ENCODE results near the gene GABRR1.

Gene GABRR1

GRCh38 chr6:89183294-89183693 lies 33.9 kb downstream of the GABRR1 start:
- no peak overlapping the region for H3K4me2 ChIP-seq (ENCODE audit: low read length)
- no peaks in the 10 kb centered on the region for H3K79me2 ChIP-seq (ENCODE audit: control insufficient read depth, low read length)
- no peak overlapping the region for H3K4me3 ChIP-seq (ENCODE audit: low read length)
- no peaks in the 10 kb centered on the region for H3K9me3 ChIP-seq (ENCODE audit: control insufficient read depth, insufficient read depth, low read length)
- no peaks in the 10 kb centered on the region for H3F3A ChIP-seq (ENCODE audit: control insufficient read depth, insufficient read depth)
- TF ChIP-seq EZH2phosphoT487 (IDR thresholded peaks at IDR 0.05; ENCODE audit: borderline replicate concordance, low read length) (no peak), CTCF (IDR thresholded peaks at IDR 0.05; ENCODE audit: low read depth, low read length, poor library complexity, severe bottlenecking) (no peak)
- H3K27me3 ChIP-seq (ENCODE audit: control insufficient read depth, low read length) = peaks cover 17% of the 10 kb centered on the region; the same call in 1 of the 2 replicates
- no peaks in the 10 kb centered on the region for H4K20me1 ChIP-seq (ENCODE audit: control insufficient read depth, insufficient read depth, low read depth, low read length)
- no peak overlapping the region for H3K27ac ChIP-seq (ENCODE audit: low read depth, low read length)
- H3K9me2 ChIP-seq (replicated peaks; ENCODE audit: control insufficient read depth, low read length) = no peaks in the 10 kb centered on the region
- H3K36me3 ChIP-seq (ENCODE audit: control insufficient read depth, low read length) = no peaks in the 10 kb centered on the region
- no peaks in the 10 kb centered on the region for H3K4me1 ChIP-seq (ENCODE audit: control insufficient read depth, low read length)

DNA sequence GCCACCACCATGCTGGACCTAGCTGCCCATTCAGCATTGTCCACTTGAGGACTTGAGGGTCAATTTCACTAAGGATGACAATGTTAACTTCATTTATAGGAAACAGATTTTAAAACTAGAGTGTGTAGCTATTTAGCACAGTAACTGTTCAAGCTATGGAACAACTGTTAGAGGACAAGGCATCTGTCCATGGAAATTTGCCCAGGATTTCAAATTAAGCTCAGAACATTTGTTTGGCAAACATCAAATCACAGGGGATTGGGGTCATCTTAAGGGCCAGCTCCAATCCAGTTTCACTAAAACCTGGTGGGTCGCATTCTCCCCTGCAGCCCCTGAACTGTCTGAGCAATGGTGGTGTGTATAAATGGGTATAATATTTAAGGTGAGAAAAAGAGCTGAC lies 36.2 kb downstream of the GABRR1 start:
- H3K79me2 ChIP-seq (ENCODE audit: control insufficient read depth, low read length) = no peaks in the 10 kb centered on the region
- H3K4me3 ChIP-seq (ENCODE audit: low read length) = no peak overlapping the region
- no peak overlapping the region for H3K27ac ChIP-seq (ENCODE audit: low read depth, low read length)
- no peaks in the 10 kb centered on the region for H3K36me3 ChIP-seq (ENCODE audit: control insufficient read depth, low read length)
- no peak for TF ChIP-seq CTCF (IDR thresholded peaks at IDR 0.05; ENCODE audit: low read depth, low read length, poor library complexity, severe bottlenecking)
- no peak for TF ChIP-seq EZH2phosphoT487 (IDR thresholded peaks at IDR 0.05; ENCODE audit: borderline replicate concordance, low read length)
- H3K4me1 ChIP-seq (ENCODE audit: control insufficient read depth, low read length) = no peaks in the 10 kb centered on the region
- H3K9me3 ChIP-seq (ENCODE audit: control insufficient read depth, insufficient read depth, low read length) = no peaks in the 10 kb centered on the region
- H3K9me2 ChIP-seq (replicated peaks; ENCODE audit: control insufficient read depth, low read length) = no peaks in the 10 kb centered on the region
- H3F3A ChIP-seq (ENCODE audit: control insufficient read depth, insufficient read depth) = no peaks in the 10 kb centered on the region
- H3K4me2 ChIP-seq (ENCODE audit: low read length) = no peak overlapping the region
- H3K27me3 ChIP-seq (ENCODE audit: control insufficient read depth, low read length) = peaks cover 9% of the 10 kb centered on the region; the same call in 1 of the 2 replicates
- no peaks in the 10 kb centered on the region for H4K20me1 ChIP-seq (ENCODE audit: control insufficient read depth, insufficient read depth, low read depth, low read length)

GRCh38 chr6:89180112-89180511 lies 37.0 kb downstream of the GABRR1 start:
- H3F3A ChIP-seq (ENCODE audit: control insufficient read depth, insufficient read depth) = no peaks in the 10 kb centered on the region
- H3K9me2 ChIP-seq (replicated peaks; ENCODE audit: control insufficient read depth, low read length) = no peaks in the 10 kb centered on the region
- no peaks in the 10 kb centered on the region for H3K79me2 ChIP-seq (ENCODE audit: control insufficient read depth, low read length)
- H3K4me2 ChIP-seq (ENCODE audit: low read length) = no peak overlapping the region
- peaks cover under 1% of the 10 kb centered on the region; the same call in 1 of the 2 replicates for H3K27me3 ChIP-seq (ENCODE audit: control insufficient read depth, low read length)
- H4K20me1 ChIP-seq (ENCODE audit: control insufficient read depth, insufficient read depth, low read depth, low read length) = no peaks in the 10 kb centered on the region
- H3K4me3 ChIP-seq (ENCODE audit: low read length) = no peak overlapping the region
- H3K9me3 ChIP-seq (ENCODE audit: control insufficient read depth, insufficient read depth, low read length) = no peaks in the 10 kb centered on the region
- H3K4me1 ChIP-seq (ENCODE audit: control insufficient read depth, low read length) = no peaks in the 10 kb centered on the region
- H3K27ac ChIP-seq (ENCODE audit: low read depth, low read length) = no peak overlapping the region
- no peak for TF ChIP-seq EZH2phosphoT487 (IDR thresholded peaks at IDR 0.05; ENCODE audit: borderline replicate concordance, low read length)
- TF ChIP-seq CTCF (IDR thresholded peaks at IDR 0.05; ENCODE audit: low read depth, low read length, poor library complexity, severe bottlenecking) = no peak
- no peaks in the 10 kb centered on the region for H3K36me3 ChIP-seq (ENCODE audit: control insufficient read depth, low read length)
